NCI-H1417 (cell line): ENCODE results near the gene TWIST2.

ENCODE experiments used
- DNase-seq, 3 experiments: peaks; one replicate each; lab custom pipeline; 2025; lab: John Stamatoyannopoulos, UW

TWIST2 gene

DNA sequence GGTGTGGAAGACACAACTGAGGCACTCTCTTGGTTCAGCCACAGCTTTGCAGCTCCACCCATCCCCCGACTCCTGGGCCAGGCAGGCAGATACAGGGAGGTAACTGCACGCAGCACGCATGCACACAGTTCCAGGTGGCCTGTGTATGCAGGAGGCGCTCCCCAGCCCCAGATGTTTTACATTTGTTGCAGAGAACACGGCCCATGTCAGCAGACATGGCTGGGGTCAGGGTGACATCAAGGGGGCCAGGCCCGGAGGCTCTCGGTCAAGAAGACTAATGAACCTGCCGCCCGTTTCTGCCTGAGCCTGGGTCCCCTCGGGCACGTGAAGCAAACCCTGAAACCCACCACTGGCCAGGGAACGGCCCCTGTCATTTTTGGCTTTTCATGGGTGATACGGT lies 57.3 kb downstream of the TWIST2 start:
- DNase-seq, result no peak

GRCh38 chr2:238905644-238906043 lies 57.8 kb downstream of the TWIST2 start:
- DNase-seq, result no peak

DNA sequence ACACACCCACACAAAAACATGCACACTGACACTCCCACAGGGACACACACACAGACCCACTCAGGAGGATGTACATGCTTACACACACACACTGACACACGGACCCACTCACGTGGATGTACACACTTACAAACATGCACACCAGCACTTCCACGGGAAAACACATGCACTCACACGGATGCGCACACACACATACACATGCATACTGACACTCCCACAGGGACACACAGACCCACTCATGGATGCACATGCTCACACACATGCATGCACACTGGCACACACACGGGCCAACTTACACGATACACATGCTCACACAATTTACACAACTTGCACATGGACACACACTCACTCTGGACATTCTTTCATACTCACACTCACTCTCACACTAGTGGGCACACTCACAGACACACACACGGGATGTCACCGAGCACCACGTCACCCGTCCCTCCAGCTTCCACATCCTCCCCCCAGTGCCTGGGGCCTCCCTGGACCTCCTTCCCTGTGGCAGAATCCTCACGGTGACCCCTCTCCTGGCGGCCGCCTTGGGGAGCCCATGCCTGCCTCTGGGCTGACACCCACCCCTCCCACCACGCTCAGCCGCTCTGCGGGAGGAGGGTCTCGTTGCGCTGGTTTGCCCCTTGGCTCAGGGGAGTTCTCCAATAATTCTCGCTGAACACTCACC lies 58.5 kb downstream of the TWIST2 start:
- no peak for DNase-seq

- DNase-seq, result no peak
Observed at GRCh38 chr2:238906936-238907716, 59.2 kb downstream of the TWIST2 start.

- no peak for DNase-seq
Observed at GRCh38 chr2:238907717-238908173, 59.9 kb downstream of the TWIST2 start.

DNA sequence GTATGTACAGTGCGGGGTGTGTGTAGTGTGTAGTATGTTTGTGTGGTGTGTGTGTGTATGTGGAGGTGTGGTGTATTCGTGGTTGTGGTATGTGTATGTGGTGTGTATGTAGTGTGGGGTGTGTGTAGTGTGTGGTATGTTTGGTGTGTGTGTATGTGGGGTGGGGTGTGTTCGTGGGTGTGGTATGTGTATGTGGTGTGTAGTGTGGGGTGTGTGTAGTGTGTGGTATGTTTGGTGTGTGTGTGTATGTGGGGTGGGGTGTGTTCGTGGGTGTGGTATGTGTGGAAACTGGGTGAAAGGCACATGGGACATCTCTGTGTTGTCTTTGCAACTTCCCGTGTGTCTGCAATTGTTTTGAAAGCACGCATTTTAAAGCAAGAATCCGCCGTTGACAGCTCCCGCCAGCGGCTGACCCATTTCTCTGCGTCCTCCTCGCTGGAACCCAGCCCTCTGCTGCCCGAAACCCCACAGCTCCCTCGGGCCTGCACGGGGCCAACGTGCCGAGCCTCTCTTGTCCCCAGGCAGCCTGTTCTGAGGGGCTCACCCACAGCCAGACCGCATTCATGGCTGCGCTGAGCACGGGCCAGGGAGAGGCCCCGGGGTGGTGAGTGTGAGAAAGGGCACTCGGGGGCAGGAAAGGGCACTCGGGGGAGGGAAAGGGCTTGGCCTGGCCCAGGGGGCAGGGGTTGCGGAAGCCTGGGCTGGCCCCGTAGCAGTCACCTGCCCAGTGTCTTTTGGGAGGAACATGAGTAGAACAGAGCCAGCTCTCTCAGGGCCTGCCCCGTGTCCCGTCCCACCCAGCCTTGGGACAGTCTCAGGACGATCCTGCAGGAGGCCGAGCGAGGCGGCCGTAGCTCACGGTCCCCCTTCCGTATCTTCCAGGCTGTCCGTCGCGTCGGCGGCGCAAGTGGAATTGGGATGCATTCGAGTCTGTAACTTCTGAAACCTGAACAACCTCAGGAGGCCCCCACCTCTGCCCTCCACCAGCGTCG lies 61.4 kb downstream of the TWIST2 start:
- DNase-seq, result no peak

DNA sequence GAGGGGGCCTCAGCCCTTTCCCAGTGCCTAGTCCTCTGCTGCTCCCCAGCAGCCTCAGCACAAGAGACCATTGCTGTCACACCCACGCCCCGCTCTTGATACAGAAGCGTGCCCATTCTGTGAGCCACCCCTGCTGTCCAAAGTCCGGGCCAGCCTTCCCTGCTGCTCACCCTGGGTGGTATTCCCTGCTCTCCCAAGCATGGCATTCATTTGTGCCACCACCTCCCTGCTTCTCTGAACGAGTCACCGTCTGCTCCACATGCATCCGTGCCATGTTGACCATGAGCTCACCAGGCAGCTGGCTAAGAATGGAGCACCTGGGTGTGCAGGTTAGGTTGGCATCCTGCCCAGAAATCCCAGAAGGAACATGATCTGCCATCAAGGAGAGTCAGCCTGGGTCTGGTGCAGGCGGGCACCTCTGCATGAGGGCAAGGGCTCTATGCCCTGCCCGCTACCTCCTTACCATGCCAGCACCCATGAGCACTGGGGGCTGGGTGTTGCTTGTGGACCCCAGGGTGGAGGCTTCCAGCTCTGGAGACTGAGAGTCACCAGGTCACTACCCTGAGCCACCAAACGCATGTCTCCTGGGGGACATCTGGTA lies 63.0 kb downstream of the TWIST2 start:
- peak; percentile 16 to 90 (median 71) for DNase-seq

GRCh38 chr2:238911376-238912227 lies 63.7 kb downstream of the TWIST2 start:
- DNase-seq, result no peak

DNA sequence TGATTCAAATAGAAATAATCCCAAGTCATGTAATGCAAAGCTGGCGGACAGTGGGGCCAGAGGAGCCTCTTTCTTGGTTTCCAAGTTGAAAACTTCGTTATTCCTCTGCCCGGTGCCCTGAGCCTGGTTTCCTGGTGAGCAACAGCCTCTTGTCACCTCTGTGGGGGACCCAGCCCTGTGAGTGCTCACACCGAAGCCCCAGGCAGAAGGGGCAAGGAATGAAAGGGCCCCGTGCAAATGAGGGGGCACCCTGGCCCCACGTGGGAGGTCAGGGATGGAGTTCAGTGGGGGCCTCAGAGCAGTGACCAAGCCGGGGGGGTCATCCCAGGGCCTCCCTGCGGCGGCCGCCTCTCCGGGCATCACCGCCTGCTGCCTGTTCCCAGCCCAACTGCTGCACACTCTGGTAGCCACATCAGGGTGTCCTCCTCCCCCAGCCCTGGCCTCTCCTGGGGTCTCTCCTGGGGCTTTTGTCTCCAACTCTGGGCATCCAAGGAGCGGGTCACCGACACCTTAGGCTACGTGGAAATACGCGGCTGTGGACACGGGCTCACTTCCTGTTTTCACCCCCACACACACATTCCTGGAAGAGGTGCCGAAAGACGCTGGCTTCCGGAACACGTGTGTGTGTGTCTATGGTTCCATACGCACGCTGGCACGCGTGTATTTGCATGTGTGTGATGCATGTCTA lies 64.5 kb downstream of the TWIST2 start:
- no peak for DNase-seq

DNA sequence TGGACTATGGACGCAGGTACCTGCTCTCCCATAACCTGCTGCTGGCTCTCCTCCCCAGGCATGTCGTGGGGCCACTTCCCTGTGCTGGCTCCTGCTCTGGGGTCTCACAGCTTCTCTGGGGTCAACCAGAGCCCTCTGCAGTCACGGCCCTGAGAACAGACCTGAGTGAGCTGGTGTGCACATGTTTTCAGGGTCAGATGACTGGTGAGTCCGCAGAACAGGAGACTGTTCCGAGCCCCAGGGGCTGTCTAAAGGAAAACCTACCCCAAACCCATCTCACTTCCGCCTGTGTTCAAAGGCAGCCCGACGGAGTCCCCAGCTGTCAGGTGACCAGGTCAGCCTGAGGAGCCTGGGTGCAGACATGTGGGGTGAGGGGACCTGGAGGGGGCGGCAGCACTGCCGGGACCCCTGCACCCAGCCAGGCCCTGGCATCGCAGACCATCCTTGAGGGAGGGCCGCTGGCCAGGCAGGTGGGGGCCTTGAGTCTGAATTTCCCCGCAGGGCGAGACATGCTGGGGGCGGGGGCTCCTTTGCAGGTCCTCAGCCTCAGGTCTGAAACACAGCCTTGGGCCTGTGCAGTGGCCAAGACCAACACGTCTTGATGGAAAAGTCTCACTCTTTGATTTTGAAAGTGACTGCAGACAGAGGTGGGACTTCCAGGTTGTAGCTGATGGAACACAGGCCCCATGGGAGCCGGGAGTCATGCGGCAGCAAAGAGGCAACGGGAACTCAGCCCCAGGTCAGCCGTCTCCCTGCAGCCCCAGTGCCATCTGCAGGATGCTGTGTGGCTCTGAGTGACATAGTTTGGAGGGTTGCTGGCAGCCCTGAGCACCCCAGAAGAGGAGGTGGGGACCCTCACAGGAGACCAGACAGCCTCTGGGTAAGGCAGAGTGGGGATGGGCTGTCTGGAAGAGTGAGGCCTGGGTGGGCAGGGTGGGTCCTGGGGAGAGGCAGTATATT lies 65.3 kb downstream of the TWIST2 start:
- no peak for DNase-seq

DNA sequence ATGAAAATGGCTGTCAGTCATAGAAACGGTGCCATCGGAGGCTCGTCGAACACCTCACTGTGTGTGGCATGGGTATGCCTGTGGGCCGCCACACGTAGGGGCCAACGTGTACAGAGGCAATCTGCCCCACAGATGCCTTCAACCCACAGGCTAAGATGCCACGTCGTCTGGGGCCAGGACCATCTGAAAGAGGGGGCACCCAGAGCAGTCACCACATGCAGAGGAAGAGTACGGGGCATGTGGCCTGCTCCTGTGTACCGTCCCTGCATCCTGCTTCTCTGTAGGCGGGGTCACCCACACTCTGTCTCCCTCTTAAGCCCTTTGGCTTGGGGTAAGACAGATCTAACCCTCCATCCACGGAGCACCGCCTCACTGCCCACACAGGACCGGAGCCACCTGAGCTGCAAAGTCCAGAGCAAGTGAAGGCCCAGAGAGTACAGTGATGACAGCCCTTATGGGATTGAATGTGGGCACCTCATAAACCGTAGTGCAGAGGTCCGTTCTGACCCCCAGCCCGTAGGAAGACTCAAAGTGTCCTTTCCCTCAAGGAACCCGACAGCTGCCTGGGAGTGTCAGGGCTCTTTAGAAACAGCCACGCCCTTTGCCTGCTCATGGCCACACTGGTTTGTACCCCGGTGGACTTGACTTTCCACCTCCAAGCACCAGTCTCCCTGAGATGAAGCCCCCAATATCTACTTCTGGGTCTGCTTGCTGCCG lies 66.2 kb downstream of the TWIST2 start:
- no peak for DNase-seq

DNA sequence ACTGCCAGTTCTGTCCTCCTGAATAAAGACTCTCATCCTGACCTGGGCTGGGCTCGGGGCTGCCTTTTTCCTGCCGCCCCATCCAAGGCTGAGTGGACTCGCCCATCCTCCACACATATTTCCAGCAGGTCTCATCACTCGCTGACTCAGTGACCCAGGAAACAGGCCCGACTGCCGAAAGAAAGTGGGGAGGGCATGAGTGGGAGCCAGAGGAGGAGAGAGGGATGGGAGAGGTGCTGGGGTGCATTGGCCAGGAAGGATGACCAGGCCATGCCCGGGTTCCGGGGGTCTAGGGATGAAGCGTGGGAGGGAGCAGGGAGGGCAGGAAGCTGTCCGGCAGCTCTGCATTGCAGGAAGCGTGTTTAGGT lies 66.7 kb downstream of the TWIST2 start:
- no peak for DNase-seq

DNA sequence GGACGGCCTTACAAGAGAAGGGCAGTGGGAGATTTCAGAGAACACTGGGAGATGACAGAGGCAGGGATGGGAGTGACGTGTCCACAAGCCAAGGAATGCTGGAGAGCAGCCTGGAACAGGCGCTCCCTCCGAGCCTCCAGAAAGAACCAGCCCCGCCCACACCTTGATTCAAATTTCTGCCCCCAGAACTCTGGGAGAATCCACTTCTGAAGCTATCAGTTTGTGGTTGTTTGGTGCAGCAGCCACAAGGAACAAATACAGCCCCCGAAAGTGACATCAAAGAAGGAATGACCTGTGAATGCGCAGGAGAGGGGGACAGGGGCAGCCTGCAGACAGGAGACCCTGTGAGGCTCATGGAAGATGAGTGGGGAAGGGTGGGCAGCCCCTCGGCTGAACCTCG lies 67.3 kb downstream of the TWIST2 start:
- no peak for DNase-seq

- no peak for DNase-seq
Observed at GRCh38 chr2:238915596-238915995, 67.7 kb downstream of the TWIST2 start.

DNA sequence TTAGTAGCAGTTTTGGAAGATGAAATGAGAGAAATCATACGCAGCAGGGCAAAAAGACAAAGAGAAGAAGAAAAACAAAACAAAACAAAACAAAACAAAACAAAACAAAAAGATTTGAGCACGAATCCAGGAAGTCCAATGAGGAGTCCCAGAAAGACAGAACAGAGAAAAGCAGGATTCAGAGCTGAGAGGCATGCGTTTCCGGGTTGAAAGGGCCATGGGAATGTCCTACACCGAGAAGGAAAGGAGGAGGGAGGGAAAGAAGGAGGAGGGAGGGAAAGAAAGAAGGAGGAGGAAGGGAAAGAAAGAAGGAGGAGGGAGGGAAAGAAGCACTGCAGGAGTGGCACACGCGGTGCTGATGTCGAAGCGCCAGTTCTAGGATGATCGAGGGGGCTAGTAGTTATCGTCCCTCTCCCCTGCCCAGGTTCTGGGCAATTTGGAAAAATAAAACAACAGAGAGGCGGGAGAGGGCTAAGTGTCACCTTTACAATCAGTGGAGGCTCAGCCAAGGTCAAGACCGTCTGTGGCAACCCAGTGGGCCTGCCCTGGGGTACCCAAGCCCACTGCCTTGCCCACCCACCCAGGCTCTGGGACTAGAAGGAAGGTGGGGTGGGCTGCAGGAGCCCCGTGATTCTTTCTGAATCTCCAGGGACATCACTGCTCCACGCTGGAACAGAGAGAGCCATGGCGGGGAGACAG lies 68.4 kb downstream of the TWIST2 start:
- no peak for DNase-seq

DNA sequence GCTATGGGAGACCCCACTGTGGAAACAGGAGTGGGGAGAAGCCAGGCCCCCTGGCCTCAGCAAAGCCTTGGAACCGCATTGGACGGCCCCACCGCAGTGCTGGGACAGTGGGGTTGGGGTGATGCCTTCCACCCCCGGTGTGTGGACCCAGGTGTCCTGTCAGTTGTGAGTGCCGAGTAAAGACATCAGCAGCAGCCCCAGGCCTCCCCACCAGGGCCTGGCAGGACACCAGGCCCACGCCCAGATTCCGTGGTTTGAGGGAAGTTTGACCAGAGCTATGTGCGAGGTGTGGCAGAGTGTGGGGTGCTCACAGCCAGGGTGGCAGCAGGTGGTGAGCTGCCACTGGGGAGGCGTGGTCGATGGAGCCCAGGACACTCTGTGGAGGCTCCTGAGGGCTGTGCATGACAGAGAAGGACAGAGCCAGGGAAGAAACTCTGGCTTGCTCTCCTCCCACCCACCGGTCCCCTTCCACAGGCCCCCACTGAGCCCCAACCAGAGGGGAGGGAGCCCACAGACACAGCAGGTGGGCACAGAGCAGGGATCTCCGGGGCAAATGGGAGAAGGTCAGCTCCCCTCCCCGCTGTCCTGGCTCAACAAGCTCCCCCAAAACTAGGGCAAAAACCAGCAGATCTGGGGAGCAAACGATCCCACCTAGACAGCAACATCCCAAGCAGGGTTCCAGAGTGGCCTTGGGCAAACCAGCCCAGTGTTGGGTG lies 69.1 kb downstream of the TWIST2 start:
- no peak for DNase-seq

DNA sequence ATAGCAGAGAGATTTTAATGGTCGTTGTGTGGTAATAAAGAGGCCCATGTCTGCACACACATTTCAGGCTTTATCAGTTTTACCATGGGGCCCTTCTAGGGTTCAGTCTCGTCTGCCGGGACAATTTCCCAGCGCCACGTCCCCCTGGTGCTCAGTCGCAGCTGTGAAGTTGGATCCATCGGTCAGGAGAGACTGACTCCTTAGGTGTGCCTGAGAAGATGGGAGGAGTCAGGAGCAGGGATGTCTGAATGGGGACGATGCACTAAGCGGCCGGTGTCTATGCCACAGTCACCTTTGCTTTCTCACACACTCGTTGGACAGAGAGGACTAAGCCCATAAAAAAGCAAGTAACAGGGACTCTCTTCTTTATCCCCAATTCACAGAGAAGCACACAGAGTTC lies 71.4 kb downstream of the TWIST2 start:
- DNase-seq, result no peak
